ENCODE measurements around the gene TBX2.

Gene TBX2

DNA sequence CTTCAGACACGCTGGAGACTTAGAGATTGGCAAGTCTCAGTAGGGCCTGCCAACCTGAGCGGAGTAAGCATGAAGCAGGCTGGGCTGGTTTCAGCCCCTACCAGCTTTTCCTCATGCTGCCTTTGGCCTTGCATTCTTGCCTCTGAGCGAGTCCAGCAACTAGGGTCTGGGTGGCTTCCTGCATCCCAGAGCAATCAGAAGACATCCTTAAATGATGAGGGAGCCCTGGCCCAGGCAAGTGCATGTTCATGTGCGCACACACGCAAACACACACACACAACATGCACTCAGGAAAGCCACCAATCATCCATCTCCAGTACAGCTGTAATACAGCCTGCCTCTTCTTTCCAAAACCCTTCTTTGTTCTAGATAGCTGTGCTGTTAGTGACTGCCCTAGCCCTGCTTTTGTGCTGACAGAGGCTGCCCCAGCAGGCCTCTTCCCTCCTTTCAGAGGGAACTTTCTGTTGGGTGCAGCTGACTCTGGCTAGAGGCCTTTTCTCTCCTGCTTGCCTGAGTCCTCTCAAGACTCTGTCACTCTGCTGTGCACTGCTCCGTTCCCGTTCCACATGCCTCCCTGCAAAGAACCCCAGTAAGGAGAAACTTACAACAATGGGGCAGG, 30.7 kb upstream of the TBX2 start:
- DNase-seq (ENCODE audit: low read depth in 2 of 2) = no peak

DNA sequence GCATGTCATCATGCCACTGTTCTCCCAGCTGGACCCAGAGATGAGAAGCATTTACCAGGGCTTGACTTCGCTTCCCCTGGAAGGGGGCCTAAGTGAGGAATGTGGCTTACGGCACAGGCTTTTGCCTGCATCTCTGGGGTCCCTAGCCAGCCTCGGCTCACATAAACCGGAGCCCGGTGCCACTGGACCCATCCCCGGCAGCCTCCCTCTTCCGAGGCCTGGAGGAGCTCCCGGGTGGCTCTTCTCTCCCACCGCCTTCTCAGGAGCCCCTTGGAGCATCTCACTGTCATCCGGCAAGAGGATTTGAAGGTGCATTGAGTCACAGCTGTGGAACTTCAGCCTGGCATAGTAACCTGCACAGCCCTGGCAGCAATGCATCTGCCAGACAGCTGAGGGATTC, 29.9 kb upstream of the TBX2 start:
- no peak for DNase-seq (ENCODE audit: low read depth in 2 of 2)

DNA sequence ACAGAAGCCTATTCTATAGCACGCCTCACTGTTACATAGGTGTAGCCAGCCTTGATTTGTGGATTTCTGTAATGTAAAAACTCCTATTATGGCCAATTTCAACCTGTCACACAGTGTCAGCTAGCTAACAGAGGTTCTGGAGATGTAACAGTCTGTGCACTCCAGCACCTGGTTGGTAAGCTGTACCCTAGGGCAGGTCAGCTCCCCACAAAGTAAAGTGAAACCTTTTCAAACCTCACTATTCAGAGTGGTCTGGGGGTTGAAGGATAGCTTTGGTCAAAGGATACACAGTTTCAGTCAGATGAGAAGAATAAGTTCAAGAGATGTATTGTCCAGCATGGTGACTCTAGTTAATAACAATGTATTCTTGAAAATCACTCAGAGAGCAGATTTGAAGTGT, 28.5 kb upstream of the TBX2 start:
- no peak for DNase-seq (ENCODE audit: low read depth in 2 of 2)

DNA sequence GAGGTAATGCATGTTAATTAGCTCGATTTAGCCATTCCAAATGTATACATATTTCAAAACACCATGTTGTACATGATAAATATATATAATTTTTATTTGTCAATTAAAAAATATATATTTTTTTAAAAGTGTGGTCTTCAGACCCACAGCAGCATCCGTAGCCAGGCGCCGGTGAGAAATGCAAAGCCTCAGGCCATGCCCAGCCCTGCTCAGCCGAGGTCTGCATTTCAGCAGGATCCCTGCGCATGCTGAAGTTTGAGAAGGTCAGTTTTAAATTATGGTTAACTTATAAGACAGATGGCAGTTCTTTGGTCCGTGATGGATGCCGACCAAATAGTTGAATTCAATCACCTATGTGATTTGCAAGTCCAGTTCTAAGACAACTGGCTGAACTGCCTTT, 28.0 kb upstream of the TBX2 start:
- no peak for DNase-seq (ENCODE audit: low read depth in 2 of 2)

DNA sequence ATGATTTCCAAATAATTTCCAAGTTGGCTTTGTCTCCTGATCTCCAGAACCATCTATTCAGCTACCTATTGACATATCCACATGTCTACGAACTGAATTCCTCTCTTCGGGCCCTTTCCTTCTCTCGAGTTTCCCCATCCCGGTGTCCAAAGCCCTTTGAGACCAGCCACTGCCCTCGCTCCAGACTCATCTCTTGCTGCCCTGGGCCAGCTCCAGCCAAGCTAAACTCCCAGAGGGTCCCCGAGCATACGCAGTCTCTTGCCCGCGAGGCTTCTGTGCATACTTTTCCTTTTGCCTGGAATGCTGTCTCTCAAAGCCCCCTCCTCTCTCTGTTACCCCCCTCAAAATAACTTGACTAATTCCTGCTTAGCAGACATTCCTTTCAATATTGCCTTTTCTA, 27.2 kb upstream of the TBX2 start:
- no peak for DNase-seq (ENCODE audit: low read depth in 2 of 2)

DNA sequence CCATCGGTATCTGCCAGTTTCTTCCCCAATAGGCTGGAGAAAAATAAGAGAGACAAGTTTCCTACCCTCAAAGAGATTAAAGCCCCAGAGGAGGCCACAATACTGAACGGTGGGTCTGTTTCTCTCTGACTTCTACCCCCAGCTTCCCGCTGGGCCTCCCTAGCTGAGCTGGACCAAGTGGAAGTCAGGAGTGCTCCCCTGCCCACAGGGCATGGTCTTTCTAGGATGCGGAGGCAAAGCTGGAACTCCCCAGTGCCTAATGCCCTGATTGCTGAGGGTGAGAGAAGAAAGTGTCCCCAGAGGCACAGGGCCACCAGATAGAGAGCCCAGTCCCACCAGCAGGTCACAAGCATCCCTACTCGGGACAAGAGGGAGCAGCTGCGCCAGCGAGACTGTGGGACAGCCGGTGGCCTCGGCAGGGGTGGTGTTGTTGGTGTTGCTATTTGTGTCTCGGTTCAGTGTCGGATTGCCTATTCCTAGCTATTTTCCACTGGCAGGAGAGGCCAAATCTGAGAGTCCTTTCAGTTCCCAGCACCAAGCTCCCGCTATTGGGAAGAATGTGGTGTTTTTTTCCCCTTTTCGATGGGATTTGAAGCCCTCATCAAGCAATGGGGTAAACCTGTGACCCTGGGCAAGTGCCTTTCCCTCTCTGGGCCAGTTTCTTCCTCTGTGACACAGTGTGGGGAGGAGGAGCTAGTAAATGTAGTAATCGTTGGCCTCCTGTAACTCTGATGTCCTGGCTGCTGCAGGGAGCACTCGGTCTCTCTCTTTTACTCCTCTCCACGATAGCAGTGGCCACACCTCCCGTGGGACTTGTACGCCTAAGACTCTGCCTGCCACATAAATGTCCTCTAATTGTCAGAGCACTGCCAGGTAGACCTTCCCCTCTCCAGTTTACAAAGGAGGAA, 22.5 kb upstream of the TBX2 start:
- DNase-seq (ENCODE audit: low read depth in 2 of 2) = no peak

DNA sequence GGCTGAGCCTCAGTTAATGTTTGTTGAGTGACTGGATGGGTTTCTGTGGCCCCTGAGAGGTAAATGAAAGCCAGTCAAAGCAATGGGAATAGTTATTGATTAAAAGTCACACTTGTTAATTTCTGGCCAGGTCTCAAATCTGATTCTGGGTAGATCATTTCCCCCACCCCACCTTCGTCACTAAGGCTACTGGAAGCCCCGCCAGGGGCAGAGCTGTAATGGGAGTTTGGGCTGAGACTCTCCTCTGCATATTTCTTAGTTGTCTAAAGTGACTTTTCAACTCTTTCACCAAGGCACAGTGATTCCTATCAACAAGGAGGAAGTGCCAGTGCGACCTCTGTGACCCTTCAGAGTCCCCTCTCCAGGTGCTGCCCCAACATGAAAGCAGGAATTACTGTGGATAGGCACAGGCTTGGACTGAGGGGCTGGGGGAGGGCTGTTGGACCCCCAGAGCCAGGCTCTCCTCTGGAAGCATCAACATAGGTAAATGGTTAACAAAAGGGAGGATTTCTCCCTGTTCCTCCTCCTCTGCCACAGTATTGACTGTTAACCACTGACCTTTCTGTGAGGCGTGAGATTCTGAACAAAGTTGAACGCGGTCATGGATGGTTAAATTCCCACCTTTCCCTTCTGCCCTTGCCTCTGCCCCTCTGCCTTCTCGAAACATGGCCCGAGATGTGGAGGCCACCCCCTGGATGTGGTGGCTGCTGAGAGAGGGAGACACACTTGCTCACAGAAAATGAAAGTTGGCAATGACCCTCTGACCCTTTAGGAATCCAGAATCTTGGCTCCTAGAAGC, 20.8 kb upstream of the TBX2 start:
- no peak for DNase-seq (ENCODE audit: low read depth in 2 of 2)

DNA sequence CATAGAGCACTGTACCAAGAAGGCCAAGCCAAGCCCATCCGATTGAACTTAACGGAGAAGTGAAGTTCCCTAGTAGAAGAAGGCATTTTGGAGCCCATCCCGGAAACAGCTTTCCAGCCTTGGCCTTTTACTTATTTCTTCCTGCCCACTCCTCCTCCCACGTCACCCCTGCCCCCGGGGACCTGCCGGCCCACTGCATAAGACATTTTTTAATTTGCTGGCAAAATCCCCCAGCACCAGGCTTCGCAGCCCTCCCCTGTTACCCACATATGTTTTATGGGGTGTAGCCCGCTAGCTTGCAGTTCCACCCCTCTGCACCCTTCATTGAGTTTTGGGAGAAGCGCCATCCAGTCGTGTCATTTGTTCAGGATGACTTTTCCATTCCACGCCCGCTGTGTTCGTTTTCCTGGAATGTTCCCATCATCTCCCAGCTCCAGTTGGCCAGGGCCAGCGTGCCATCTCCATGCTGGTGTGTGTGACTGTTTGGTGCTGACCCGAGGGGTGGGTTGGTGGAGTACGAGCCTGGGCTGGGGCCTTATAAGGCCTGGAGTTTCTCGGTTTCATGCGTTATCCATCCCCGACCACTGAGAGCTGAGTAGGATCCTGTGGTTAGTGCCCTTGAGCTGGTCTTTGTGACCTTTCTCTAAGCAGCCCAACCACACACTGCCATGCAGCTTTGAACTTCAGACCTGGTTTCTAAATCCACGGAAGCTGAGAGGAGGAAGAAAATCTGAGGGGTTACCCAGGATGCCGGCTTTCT, 20.0 kb upstream of the TBX2 start:
- DNase-seq (ENCODE audit: low read depth in 2 of 2) = no peak

DNA sequence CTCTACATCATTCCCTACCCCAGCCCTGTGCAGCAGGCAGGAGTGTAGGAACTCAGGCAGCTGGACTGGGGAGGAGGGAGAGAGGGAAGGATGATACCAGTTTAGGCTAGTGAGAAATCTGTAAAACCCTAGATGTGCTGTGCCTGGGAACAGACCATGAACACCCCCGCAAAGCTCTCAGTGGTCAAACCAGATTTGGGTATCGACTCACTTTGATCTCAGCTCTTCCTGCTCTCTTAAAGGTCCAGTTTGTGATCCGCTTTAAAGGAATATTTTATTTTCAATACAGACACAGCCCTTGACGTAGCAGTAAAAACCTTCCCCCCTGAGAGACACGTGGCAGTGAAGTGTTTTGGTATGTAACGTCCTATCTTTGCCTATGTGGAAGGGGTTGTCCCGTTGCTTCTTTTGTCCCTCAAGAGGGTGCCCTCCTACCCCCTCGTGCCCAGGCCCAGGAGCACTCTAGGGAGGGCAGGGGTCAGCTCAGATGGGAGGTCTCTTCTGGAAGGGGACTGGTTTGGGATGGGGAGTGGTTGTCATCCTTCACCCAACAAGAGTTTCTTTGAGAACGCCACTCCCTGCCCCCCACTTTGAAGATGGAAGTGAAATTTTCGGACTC, 19.3 kb upstream of the TBX2 start:
- no peak for DNase-seq (ENCODE audit: low read depth in 2 of 2)

DNA sequence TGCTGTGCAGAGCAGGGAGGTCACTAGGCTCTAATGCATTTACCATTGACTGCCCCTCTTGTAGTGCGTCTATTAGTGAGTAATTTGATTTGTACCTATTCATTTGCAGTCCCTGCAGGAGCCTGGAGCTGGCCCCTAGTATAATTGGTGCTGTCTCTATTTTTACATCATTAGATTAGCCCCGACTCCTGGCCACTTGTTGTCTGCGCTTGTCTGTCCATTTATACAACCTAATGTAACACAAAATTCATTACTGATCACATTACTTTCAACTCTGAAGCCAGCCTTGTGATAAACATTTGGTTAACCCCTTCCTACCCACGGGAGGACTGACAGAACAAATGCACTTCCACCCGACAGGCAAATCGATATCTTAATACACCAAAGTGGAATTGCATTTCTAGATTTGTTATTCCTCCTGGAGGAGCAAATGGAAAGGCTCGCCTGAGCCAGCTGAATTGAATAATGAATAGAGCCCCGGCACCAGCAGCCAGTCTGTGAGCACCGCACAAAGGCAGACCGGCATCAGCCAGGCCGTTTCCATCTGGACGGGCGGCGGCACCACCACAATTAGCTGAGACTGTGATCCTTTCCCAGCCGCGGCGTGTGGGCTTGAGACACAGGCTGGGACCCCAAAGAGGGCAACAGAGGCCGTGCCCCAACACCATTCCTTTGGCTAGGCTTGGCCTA, 18.7 kb upstream of the TBX2 start:
- DNase-seq (ENCODE audit: low read depth in 2 of 2) = no peak

DNA sequence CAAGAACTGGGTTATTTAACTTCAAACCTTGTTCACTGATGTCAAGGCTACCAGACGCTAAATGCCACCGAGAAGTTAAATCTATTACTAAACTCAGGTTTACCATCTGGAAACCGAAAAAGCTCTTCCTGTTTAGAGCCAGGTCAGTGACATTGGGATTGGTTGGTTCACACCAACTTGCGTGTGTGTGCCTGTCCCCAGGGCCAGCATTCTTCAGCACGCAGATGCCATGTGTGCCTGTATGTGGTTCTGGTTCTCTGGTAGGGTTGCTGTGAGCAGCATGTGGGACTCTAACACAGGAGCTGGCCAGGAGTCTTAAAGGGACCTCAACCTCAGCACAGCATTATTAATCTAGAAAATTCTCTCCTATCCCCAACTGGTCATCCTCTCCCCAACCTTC, 18.1 kb upstream of the TBX2 start:
- no peak for DNase-seq (ENCODE audit: low read depth in 2 of 2)

DNA sequence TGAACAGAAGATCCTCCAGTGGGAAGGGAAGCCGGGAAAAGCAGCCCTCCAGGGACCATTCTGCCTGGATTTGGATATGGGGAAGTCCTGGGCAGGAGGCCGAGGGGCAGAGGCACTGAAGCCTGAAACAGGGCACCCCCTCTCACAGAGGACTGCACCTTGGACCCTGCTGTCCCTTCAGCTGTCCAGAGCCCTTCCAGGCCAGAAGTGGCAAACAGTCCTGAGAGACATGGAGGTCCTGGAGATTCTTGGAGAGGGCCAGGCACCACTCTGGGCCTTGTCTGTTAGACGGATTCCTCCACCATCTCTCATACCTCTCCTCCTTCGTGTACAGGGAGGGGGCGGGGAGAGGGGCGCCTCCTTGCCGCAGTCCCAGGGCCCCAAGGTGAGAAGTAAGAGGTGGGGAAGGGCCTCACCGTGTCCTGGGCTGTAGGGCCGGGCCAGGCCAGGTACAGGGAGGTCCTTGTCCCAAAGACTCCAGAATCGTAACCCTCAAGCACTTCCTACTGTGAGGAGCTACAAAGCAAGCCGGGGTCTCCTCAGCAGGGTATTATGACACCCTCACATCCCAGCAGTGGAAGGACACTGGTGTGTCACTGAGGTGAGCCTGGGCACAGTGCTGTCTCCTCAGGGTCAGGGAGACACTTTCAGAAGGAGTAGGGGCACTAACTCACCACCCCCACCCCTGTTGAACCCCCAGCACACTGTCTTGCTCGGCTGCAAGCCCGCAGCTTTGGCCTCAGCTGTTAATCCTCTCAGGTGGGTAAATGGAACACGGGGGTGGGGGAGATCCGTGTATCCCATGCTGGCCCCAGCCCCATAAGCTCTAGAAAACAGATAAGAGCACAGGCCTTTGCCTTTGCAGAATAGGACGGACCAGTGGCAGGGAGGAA, 16.6 kb upstream of the TBX2 start:
- no peak for DNase-seq (ENCODE audit: low read depth in 2 of 2)

DNA sequence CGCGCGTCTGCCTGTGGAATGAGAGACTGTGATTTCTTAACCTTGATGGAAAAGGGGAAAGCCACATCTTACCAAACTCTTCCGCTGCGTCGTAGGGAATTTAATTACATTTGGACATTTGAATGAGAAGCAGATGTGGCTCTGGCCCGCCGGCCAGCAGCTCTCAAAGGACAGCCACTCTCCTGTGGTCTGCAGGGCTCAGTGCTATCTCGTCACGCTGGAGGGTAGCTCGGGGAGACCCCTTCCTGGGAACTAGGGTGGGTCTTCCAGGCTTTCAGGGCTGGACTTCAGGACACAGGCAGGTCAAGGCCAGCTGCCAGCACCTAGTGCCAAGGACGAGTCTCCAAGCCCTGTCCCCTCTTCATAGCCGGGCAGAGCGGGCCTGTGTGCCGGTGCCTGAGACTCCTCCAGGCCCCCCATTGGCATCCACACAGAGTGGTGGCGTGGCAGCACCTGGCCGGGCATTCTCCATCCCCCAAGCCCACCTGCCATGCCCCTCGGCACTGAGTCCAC, 15.9 kb upstream of the TBX2 start:
- no peak for DNase-seq (ENCODE audit: low read depth in 2 of 2)

DNA sequence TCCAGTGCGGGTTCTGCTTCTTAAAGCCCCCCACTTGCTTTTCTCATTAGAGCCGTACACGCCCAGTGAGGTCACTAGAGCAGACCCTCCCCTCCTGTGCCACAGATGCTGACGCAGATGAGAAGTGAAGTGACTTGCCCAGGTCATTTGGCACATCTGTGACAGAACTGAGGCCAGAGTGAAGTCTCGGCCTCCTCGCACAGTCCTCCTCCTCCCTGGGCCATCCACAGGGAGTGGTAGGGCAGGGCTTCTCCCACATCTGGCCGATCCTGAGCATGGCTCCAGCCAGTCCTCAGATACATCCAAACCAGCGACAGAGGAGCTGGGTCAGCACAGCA, 15.3 kb upstream of the TBX2 start:
- no peak for DNase-seq (ENCODE audit: low read depth in 2 of 2)

DNA sequence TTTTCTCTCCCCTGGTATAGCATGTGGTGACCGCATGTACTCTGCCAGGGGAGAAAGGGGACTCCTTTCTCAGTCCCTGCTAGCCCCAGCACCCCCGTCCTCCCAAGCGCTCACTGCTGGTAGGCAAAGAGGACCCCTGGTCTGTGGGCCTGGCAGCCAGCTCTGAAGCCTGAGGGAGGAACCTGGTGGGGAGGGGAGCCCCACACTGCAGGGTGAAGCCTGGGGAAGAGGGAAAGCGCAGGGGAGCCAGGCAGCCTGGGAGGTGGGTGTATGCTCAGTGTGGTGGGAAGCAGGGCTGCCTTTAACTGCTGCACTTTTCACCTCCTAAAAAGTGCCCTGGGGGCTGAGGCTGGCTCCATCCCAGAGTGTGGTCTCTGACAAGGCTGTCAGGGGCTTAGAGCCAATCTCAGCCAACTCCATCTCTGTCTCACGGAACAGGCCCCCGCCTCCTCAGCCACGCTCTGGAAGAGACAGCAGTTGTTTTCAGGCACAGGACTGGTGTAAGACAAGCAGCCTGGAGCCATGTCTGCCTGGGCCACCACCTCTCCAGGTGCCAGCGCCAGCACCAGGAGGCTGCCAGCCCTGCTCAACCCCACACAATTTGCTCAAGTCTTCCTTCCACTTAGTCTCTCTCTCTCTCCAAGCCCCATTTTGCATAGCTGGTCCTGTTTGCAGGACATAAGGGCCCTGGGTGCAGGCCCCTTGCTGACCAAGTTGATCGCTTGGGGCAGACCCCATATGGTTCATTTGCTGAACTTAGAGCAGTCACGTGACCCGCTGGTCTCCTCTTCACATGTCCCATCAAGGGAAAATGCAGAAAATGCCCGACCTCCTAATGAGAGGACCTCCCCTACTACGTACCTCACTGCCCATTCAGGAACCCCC, 14.7 kb upstream of the TBX2 start:
- no peak for DNase-seq (ENCODE audit: low read depth in 2 of 2)

DNA sequence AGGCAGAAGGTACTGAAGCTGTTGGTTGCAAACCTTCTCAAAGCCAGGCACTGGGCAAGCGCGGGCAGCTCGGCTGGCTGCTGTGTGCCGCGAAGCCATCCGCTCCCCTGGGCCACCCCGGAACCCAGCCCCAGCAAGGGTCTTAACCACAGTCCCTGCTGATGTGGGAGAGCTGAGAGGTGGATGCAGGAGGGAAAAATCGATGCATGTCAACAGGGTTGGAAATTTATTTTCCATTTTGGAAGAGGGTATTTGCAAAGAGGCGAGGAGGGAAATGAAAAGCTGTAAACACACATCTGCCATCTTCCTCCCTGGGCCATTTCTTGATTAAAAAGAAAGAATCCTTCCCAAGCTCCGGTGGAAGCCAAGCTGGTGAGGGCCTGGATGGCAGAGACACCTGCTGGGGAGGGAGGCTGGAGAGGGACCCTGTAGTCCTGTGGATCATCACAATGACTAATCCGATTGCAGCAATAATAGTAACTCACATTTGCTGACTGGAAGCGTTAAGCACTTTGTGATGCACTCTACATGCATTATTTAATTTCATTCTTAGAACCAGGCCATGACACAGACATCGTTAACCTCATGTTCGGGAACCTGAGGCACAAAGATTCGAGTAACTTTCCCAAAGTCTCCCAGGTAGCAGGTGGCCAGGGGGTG, 13.9 kb upstream of the TBX2 start:
- no peak for DNase-seq (ENCODE audit: low read depth in 2 of 2)

DNA sequence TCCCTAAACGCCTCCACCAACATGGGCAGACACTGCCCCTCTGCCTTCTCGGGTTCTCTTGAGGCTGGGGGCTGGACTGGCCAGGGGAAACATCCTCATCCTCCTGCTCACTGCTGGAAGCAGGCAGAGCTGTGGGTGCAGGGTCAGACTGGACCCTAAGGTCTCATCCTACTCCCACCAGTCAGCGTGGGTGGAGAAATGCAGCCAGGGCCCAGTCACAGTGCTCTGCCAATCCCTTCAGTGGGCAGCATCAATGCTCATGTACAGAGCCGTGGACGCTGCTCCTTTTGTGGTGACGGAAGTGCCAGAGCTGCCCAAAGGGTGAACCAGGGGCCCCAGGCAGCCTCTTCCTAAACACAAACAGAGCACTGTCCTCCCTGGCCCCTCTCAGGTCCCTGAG, 13.4 kb upstream of the TBX2 start:
- no peak for DNase-seq (ENCODE audit: low read depth in 2 of 2)

DNA sequence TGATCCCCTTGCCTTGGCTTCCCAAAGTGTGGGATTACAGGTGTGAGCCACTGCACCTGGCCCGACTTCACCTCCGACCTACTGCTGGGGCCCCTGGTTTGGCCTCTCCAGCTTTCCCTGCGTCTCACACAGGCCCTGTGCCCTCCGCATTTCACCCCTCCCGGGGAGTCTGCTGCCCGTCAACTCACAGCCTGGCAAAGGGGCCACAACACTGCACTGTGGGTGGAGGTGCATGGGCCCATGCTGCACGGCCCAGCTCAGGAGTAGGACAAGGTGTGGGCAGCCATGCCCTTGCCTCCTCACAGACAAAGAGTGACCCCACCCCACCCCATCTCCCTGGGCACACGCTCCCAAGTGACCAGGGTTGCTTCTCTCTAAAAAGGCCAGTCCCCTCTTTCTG, 12.6 kb upstream of the TBX2 start:
- DNase-seq (ENCODE audit: low read depth in 2 of 2) = no peak

Data from stimulated activated CD4-positive, alpha-beta T cell treated with anti-CD3 and anti-CD28 coated beads, Interleukin-15, amount 100 ng/mL, for 48 hours (primary cell).